Stimulated activated CD4-positive, alpha-beta T cell treated with anti-CD3 and anti-CD28 coated beads, TNF-alpha, amount 100 ng/mL, for 24 hours (primary cell): ENCODE results near the gene TTC38.

Source experiments
- DNase-seq, 3 experiments: peaks; one replicate each; pipeline ENCODE4 v3.0.0-alpha.2; 2020; ENCODE audit warnings: low read depth in 3 of 3

The TTC38 gene

DNA sequence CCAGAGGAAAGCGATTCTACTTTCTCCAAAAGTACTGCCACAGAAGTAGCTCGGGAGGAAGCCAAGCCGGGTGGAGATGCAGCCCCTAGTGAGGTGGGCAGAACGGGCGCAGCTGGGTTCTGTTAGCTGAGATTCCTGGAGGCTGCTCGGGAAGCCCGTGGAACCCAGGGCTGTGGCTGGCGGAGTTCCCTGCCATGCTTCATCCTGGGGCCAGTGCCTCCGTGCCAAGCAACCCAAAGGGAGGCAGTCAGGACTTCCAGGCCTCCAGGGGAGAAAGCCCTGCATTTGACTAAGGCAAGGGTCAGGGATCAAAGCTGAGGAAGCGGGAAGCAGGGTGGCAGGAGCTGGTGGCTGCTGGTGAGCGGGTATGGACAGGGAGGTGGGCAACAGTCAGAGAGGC lies 61.0 kb downstream of the TTC38 start:
- DNase-seq, result no peak

DNA sequence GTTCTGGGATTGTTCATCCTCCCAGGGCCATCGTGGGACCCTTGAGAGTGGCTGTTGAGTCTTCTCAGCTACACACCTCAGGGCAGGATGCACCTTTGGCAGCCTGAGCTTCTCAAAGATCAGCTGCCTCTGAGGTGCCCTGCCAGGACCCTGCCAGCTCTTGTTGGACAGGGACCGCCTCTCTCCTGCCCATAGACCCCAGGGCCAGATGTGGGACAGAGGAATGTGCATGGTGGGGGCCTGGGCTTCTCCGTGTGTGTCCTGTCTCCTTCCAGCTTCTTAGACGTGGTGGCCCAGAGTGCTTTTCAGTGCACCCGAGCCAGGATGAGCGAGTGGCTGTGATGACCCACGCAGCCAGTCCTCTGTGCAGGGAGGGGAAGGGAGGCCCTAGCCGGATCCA lies 61.8 kb downstream of the TTC38 start:
- DNase-seq, result no peak

DNA sequence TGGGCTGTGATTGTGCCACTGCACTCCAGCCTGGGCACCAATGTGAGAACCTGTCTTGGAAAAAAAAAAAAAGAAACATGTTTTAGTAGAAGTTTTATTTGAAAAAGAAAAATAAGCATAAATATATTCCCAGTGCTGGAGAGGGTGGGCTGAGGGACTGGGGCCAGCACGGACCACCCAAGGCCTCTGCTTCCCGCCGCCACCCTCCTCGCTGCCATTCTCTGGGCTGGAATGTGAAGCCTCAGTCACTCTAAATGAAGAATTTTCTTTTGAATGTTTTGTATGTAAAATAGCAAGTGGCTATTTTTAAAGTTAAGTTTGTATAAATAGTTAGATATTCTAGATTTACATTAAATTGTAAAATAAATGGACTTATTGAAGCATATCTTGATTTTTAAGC lies 62.6 kb downstream of the TTC38 start:
- DNase-seq, result no peak

DNA sequence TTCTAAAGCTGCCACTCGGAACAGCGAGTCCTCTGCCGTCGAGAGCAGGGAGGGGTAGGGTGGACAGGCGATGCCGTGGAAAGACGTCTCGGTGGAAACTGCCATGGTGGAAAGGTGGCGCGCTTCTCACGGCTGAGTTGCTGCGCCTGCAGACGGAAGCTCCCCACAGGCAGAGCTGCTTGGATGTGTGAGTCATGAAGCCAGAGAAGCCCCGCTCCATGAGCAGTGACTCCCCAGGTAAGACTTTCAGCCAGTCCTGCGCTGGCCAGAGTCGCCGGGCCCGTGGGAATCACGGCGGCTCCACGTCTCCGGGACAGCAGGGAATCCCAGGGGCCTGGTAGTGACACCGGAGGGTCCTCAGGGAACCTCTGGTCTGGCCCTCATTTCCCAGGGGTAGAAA lies 63.7 kb downstream of the TTC38 start:
- no peak for DNase-seq

DNA sequence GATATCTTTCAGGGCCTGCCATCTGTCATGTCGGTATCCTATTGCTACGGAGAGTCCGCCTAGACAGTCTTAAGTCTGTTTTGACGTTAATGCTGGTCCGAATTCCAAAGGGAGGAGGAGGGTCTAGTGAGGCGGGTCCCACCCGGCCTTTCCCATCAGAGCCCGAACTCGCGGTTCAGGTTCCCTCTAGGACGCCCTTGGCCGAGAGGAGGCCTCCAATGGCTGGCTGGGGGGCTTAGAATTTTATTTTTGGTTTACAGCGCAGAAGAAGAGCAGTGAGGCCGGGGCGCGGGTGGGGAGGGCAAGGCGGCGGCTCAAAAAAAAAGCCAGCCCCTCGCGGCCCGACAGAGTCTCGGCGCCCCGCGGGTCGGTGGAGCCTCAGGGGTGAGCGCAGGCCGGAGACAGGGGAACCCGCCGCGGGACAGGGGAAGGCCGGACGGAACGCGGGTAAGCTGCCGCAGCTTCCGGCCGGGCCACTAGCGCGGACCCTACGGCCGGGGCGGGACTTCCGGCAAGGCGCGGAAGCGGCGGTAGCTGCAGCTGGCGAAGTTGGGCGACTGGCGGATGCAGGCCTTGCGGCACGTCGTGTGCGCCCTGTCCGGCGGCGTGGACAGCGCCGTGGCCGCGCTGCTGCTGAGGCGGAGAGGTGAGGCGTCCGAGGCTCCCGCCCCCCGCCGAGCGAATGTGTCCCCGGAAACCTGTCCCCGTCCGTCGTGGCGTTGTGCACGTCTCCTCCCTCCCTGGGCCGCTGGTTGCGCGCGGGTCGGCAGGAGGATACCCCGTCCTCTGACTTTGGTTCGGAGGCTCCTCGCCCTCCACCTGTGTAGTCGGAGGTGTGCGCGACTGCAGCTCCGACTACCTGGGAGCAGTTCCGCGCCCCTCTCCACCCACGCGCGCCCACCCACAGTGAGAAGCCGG lies 67.7 kb downstream of the TTC38 start, which contains the start of gene TRMU:
Gene TRMU, plus strand, starts transcription at position 514 of the 918 bp plus-strand sequence. Its CDS starts 51 bp downstream, at position 565.
- peak; percentile 49 to 75 (median 60) for DNase-seq

DNA sequence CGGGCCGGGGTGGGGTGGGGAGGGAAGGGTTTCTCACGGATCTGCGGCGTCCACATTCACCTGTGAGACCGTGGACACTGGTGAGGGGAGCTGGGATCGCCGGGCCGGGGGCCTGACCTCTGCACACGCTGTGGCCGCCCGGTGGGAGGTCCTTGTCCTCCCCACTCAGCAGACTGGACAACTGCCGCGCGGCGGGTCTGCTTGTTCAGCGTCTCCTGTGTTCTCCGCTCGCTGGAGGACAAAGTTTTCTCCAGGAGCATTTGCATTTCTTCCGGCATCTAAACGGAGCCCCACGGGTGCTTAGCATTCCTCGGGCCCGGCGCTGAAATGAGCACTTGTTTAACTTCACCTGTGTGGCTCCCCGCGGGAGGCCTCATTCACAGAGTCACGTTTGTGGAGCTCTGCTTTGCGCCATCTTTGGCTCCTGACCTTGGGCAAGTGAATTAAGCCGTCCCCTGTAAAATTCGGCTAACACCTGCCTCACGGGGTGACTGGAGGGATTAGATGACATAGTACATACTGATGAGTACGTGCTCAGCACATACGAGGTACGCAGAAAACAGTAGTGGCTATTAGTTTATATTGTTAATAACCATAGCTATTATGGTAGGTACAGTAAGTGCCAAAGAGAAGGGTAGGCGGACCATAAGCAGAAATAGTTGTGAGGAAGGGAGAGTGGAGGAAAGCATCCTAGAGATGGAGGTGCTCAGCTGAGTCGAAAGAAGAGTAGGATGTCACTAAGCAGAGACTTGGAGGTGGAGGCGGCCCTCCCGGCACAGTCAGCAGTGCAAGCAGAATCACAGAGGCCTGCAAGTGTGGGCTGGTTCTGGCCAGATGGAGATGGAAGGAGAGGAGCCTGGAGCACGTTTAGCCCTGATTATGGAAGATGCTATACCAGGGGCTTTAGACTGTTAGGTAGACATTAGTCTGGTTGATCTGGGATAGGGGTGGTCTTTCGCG lies 68.6 kb downstream of the TTC38 start:
- DNase-seq, result no peak

DNA sequence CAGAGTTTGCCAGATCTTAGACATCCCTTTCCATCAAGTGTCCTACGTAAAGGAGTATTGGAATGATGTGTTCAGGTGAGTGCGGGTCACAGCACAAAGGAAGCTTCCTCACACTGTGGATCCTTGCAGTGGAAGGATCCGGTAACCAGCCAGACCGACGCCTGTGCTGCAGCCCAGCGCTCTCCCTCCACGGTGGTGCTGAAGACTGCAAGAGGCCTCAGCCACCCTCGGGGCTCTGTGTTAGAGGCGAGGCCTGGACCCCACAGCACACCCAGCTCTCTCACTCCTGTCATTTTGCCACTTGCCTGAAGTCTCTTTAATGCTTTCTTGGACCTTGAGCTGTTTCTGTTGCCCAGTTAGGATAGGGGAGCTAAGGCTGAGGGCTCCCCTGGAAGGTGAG lies 70.1 kb downstream of the TTC38 start:
- DNase-seq, result no peak

DNA sequence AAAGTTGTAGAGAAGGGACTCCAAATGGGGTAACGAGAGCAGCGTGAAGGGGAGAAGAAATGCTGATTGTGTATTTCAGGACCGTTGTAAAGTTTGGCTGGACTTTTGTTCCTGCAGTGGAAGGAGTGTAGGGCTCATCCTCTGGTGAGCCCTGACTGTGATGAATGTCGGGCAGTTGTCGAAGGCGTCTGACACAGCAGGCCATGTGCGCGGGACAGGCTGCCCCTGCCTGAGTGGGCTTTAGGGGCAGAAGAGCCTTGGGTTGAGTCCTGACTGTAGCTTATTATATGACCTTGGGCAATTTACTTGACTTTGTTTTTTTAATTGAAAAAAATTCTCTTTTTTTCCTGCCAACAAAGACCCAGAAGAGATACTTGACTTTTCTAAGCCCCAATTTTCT lies 70.8 kb downstream of the TTC38 start:
- DNase-seq, result no peak

DNA sequence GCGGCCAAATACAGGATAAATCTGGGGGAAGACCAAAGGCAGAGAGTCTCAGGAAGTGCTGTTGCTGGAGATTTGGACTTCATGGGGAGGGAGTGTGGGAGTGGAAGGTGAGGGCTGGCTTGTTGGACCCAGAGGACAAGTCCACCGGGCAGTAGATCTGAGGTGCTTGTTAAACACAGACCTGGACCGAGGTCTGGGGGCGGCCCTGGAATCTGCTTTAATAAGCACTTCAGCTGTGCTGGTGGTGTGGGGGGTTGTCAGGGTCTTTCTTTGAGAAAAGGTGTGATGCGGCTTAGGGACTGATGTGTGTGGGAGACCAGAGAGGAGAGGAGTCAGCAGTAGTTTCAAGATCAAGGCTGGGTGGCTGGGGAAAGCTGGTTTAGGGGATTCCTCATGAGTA lies 72.1 kb downstream of the TTC38 start:
- no peak for DNase-seq

DNA sequence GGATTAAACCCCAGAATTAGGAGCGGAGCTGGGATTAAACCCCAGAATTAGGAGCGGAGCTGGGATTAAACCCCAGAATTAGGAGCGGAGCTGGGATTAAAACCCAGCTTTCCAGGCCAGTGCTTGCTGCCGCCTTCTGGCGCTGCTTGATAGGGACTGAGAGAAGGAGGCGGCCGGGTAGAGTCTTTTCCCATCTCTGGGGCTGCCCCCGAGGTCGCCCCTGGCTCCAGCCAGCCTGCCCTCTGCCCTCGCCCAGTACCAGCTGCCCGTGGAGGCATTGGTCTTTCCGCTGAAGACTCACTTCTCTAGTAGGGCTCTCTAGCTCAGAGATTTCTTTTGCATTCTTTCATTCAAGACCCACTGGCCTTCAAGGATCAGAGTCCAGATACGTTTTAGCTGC lies 72.9 kb downstream of the TTC38 start:
- no peak for DNase-seq
